GM12878 (cell line): ENCODE measurements around the gene THRB.

Experiments used
- CBX5 ChIP-seq: sonication (generic); IDR thresholded peaks from 2 replicates; pipeline ENCODE4 v1.6.1; 2016; ENCODE audit warnings: low read depth, moderate library complexity, mild to moderate bottlenecking, inconsistent platforms
- JUNB ChIP-seq: IDR thresholded peaks from 2 replicates; pipeline ENCODE4 v1.6.1; 2016; ENCODE audit warnings: antibody characterized with exemption, mild to moderate bottlenecking
- PAX5 ChIP-seq: IDR thresholded peaks from 2 replicates; pipeline ENCODE4 v1.6.1; 2011; ENCODE audit warnings: low read depth, low read length, borderline replicate concordance
- TBL1XR1 ChIP-seq: IDR thresholded peaks from 2 replicates; pipeline ENCODE4 v1.6.1; 2012; ENCODE audit warnings: low read depth, low read length, improper control_type of control experiment
- TF ChIP-seq, protein P1 (sequence below): fragments of 150-350 bp; IDR thresholded peaks from 2 replicates; pipeline ENCODE4 v1.6.1; 2016; ENCODE audit warnings: low read depth, low read length

DNA sequence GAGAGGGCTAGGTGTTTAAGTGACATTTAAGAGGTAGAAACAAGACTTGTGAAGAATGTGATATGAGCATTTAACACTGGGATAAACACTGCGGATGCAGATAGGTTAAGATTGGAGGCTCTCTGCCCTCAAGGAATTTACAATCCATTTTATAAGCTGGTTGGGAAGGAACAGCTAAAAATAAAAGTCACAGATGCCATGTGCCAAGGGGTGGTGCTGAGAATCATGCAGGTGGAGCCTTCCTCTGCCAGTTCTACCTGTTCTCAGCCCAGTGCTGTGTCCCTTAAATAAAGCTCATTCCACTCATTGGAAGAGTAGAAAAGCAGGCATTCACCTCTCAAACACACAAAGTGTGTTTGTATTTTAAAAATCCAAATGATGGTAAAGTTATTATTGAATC lies 261.9 kb downstream of the THRB start:
- TF ChIP-seq TBL1XR1 (no peak), CBX5 (no peak), PAX5 (no peak), JUNB (no peak)
- TF ChIP-seq, protein P1, sequence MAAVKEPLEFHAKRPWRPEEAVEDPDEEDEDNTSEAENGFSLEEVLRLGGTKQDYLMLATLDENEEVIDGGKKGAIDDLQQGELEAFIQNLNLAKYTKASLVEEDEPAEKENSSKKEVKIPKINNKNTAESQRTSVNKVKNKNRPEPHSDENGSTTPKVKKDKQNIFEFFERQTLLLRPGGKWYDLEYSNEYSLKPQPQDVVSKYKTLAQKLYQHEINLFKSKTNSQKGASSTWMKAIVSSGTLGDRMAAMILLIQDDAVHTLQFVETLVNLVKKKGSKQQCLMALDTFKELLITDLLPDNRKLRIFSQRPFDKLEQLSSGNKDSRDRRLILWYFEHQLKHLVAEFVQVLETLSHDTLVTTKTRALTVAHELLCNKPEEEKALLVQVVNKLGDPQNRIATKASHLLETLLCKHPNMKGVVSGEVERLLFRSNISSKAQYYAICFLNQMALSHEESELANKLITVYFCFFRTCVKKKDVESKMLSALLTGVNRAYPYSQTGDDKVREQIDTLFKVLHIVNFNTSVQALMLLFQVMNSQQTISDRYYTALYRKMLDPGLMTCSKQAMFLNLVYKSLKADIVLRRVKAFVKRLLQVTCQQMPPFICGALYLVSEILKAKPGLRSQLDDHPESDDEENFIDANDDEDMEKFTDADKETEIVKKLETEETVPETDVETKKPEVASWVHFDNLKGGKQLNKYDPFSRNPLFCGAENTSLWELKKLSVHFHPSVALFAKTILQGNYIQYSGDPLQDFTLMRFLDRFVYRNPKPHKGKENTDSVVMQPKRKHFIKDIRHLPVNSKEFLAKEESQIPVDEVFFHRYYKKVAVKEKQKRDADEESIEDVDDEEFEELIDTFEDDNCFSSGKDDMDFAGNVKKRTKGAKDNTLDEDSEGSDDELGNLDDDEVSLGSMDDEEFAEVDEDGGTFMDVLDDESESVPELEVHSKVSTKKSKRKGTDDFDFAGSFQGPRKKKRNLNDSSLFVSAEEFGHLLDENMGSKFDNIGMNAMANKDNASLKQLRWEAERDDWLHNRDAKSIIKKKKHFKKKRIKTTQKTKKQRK: no peak
